KMS-11 (cell line): ENCODE measurements around the gene LRWD1.

Experiments
- H2AFZ ChIP-seq: fragments of 200-600 bp; sonication (generic); 2 replicates; pipeline ENCODE4 v1.6.1; 2016; ENCODE audit warnings: antibody characterized with exemption, mixed run types, low read depth
- H3K27ac ChIP-seq: fragments of 200-600 bp; sonication (generic); 2 replicates; pipeline ENCODE4 v1.6.1; 2016; ENCODE audit warnings: mild to moderate bottlenecking, mixed run types
- H3K27me3 ChIP-seq: fragments of 200-600 bp; sonication (generic); 2 replicates; pipeline ENCODE4 v1.6.1; 2017; ENCODE audit warnings: mild to moderate bottlenecking, low read depth, mixed run types, moderate library complexity; ENCODE audit not compliant: insufficient read depth
- H3K36me3 ChIP-seq: fragments of 200-600 bp; sonication (generic); 2 replicates; pipeline ENCODE4 v1.6.1; 2017; ENCODE audit warnings: mild to moderate bottlenecking, mixed run types; ENCODE audit not compliant: insufficient read depth
- H3K4me1 ChIP-seq: fragments of 200-600 bp; sonication (generic); 2 replicates; pipeline ENCODE4 v1.6.1; 2016; ENCODE audit warnings: mild to moderate bottlenecking, low read depth, mixed run types; ENCODE audit not compliant: poor library complexity, severe bottlenecking
- H3K4me2 ChIP-seq: fragments of 200-600 bp; sonication (generic); 2 replicates; pipeline ENCODE4 v1.7.0; 2016; ENCODE audit warnings: mild to moderate bottlenecking, mixed run types
- H3K4me3 ChIP-seq: fragments of 200-600 bp; sonication (generic); IDR thresholded peaks from 2 replicates; pipeline ENCODE4 v1.6.1; 2017; ENCODE audit warnings: low read depth, low read length, mixed read lengths; ENCODE audit not compliant: insufficient read depth
- H3K79me2 ChIP-seq: fragments of 200-600 bp; sonication (generic); 2 replicates; pipeline ENCODE4 v1.6.1; 2016; ENCODE audit warnings: low read depth, mixed run types; ENCODE audit not compliant: insufficient read depth
- H3K9ac ChIP-seq: fragments of 200-600 bp; sonication (generic); 2 replicates; pipeline ENCODE4 v1.6.1; 2016; ENCODE audit warnings: mild to moderate bottlenecking, mixed run types
- H4K20me1 ChIP-seq: fragments of 200-600 bp; sonication (generic); 2 replicates; pipeline ENCODE4 v1.6.1; 2016; ENCODE audit warnings: mild to moderate bottlenecking, mixed run types; ENCODE audit not compliant: insufficient read depth
- CTCF ChIP-seq: fragments of 200-600 bp; sonication (generic); conservative IDR thresholded peaks from 2 replicates; pipeline ENCODE4 v1.6.1; 2017; ENCODE audit warnings: low read depth, mild to moderate bottlenecking, antibody characterized with exemption, low read length, moderate library complexity, mixed read lengths

The LRWD1 gene

GRCh38 chr7:102425639-102426267 is 39.0 kb upstream of the LRWD1 start:
- H3K4me2 ChIP-seq, result peak overlapping the region; percentile 92
- H2AFZ ChIP-seq, result no peak overlapping the region
- no peaks in the 10 kb centered on the region for H3K27me3 ChIP-seq
- H4K20me1 ChIP-seq, result no peaks in the 10 kb centered on the region
- no peak for TF ChIP-seq CTCF
- H3K27ac ChIP-seq, result peak overlapping the region; percentile 100
- peak overlapping the region; percentile 95 for H3K9ac ChIP-seq
- no peaks in the 10 kb centered on the region for H3K36me3 ChIP-seq
- peaks cover 99% of the 10 kb centered on the region for H3K4me1 ChIP-seq
- H3K4me3 ChIP-seq, result no peak overlapping the region
- 0 out of 2 replicates have a peak, but pooled peaks cover 24% of the 10 kb centered on the region for H3K79me2 ChIP-seq

GRCh38 chr7:102426268-102427018 is 38.3 kb upstream of the LRWD1 start:
- Histone ChIP-seq H3K4me1 (peaks cover 99% of the 10 kb centered on the region), H3K27ac (peak overlapping the region; percentile 100), H3K4me3 (no peak overlapping the region), H4K20me1 (no peaks in the 10 kb centered on the region), H3K36me3 (no peaks in the 10 kb centered on the region), H3K9ac (peak overlapping the region; percentile 95), H3K27me3 (no peaks in the 10 kb centered on the region), H3K4me2 (peak overlapping the region; percentile 92), H3K79me2 (0 out of 2 replicates have a peak, but pooled peaks cover 24% of the 10 kb centered on the region), H2AFZ (no peak overlapping the region)
- 0 out of 2 replicates have a peak, but pooled peaks have one; percentile 16 for TF ChIP-seq CTCF

- no peak overlapping the region for H2AFZ ChIP-seq
Observed at GRCh38 chr7:102427019-102427405, 37.8 kb upstream of the LRWD1 start.

More at GRCh38 chr7:102427019-102427405, 37.8 kb upstream of the LRWD1 start:
- TF ChIP-seq CTCF, result no peak
- Histone ChIP-seq H4K20me1 (no peaks in the 10 kb centered on the region), H3K9ac (peak overlapping the region; percentile 95), H3K27me3 (no peaks in the 10 kb centered on the region), H3K4me1 (peaks cover 99% of the 10 kb centered on the region), H3K4me2 (peak overlapping the region; percentile 92), H3K36me3 (no peaks in the 10 kb centered on the region), H3K79me2 (0 out of 2 replicates have a peak, but pooled peaks cover 24% of the 10 kb centered on the region), H3K27ac (peak overlapping the region; percentile 100), H3K4me3 (no peak overlapping the region)
